WI38 (cell line): Measurements from ENCODE around the gene DLGAP1.

Source experiments
- H3K4me3 ChIP-seq: 2 replicates; pipeline ENCODE4 v1.5.1; 2011; ENCODE audit warnings: low read depth, mild to moderate bottlenecking, control low read depth, low read length
- CTCF ChIP-seq: IDR thresholded peaks from 2 replicates; pipeline ENCODE4 v1.5.1; 2012; ENCODE audit warnings: low read depth, mild to moderate bottlenecking, control low read depth, low read length

The DLGAP1 gene

GRCh38 chr18:4016391-4017049 lies 438.6 kb downstream of the DLGAP1 start:
- no peak for TF ChIP-seq CTCF
- no peak overlapping the region for H3K4me3 ChIP-seq

- H3K4me3 ChIP-seq = no peak overlapping the region
- TF ChIP-seq CTCF = no peak
These were observed 447.3 kb downstream of the DLGAP1 start for GRCh38 chr18:4007846-4008245.

- H3K4me3 ChIP-seq = no peak overlapping the region
- no peak for TF ChIP-seq CTCF
These were observed 450.8 kb downstream of the DLGAP1 start for GRCh38 chr18:4004183-4004829.

- peak; percentile 54; the same call in 1 of the 2 replicates for TF ChIP-seq CTCF
- no peak overlapping the region for H3K4me3 ChIP-seq
These were observed 456.3 kb downstream of the DLGAP1 start for GRCh38 chr18:3998698-3999333.

GRCh38 chr18:3995476-3996102 lies 459.5 kb downstream of the DLGAP1 start:
- TF ChIP-seq CTCF = peak; percentile 73
- no peak overlapping the region for H3K4me3 ChIP-seq

GRCh38 chr18:3993941-3994687 lies 461.0 kb downstream of the DLGAP1 start:
- H3K4me3 ChIP-seq = no peak overlapping the region
- no peak for TF ChIP-seq CTCF
